GM23338 (cell line): Measurements from ENCODE around the gene PHACTR2. TPM values are rescaled to one million over a fixed set of nuclear protein-coding genes. Genes with fewer than 3 reads are reported as not detected.

Experiments
- ATAC-seq: fragments of 200-7000 bp; cut with Tn5 transposase; 3 replicates; pipeline ENCODE4 v1.9.1; 2020
- DNase-seq: peaks from one replicate; pipeline ENCODE4 v3.0.0-alpha.2; 2015; ENCODE audit warnings: low spot score
- H2AFZ ChIP-seq: fragments of 200-600 bp; sonication (generic); 2 replicates; pipeline ENCODE4 v1.8.0; 2016; ENCODE audit warnings: antibody characterized with exemption, mild to moderate bottlenecking, moderate library complexity
- H3F3A ChIP-seq: fragments of 200-600 bp; sonication (generic); replicated peaks from 2 replicates; pipeline ENCODE4 v1.8.0; 2017; ENCODE audit warnings: antibody characterized with exemption, mixed run types, low read depth
- H3K27ac ChIP-seq: fragments of 200-600 bp; sonication (generic); 2 replicates; pipeline ENCODE4 v1.6.1; 2016; ENCODE audit warnings: low read depth
- H3K27me3 ChIP-seq: fragments of 200-600 bp; sonication (generic); 2 replicates; pipeline ENCODE4 v1.8.0; 2016; ENCODE audit warnings: mild to moderate bottlenecking, mixed run types, moderate library complexity; ENCODE audit not compliant: insufficient read depth
- H3K36me3 ChIP-seq: fragments of 200-600 bp; sonication (generic); 2 replicates; pipeline ENCODE4 v1.8.0; 2016; ENCODE audit warnings: mild to moderate bottlenecking; ENCODE audit not compliant: insufficient read depth
- H3K4me1 ChIP-seq: fragments of 200-600 bp; sonication (generic); 2 replicates; pipeline ENCODE4 v1.8.0; 2016; ENCODE audit warnings: mild to moderate bottlenecking, moderate library complexity; ENCODE audit not compliant: insufficient read depth
- H3K4me2 ChIP-seq: fragments of 200-600 bp; sonication (generic); 2 replicates; pipeline ENCODE4 v1.7.1; 2017; ENCODE audit warnings: mixed run types
- H3K4me3 ChIP-seq: fragments of 200-600 bp; sonication (generic); 2 replicates; pipeline ENCODE4 v1.6.1; 2016; ENCODE audit warnings: mixed run types
- H3K79me2 ChIP-seq: fragments of 200-600 bp; sonication (generic); replicated peaks from 2 replicates; pipeline ENCODE4 v1.8.0; 2017; ENCODE audit warnings: mild to moderate bottlenecking; ENCODE audit not compliant: insufficient read depth
- H3K9me2 ChIP-seq: fragments of 200-600 bp; sonication (generic); 2 replicates; pipeline ENCODE4 v1.8.0; 2017; ENCODE audit not compliant: insufficient read depth
- H4K20me1 ChIP-seq: fragments of 200-600 bp; sonication (generic); replicated peaks from 2 replicates; pipeline ENCODE4 v1.8.0; 2017; ENCODE audit warnings: mild to moderate bottlenecking; ENCODE audit not compliant: insufficient read depth
- H3K27ac Mint-ChIP-seq: 2 replicates; pipeline ENCODE4 v1.8.0; 2020; ENCODE audit warnings: inconsistent platforms, mild to moderate bottlenecking, moderate library complexity, mixed read lengths
- H3K27me3 Mint-ChIP-seq: 3 replicates; pipeline ENCODE4 v1.8.0; 2022; ENCODE audit warnings: low read depth, mild to moderate bottlenecking, moderate library complexity, mixed read lengths, inconsistent platforms; ENCODE audit not compliant: insufficient read depth, poor library complexity
- H3K36me3 Mint-ChIP-seq: 3 replicates; pipeline ENCODE4 v1.8.0; 2021; ENCODE audit warnings: low read depth, mild to moderate bottlenecking, inconsistent platforms, moderate library complexity, mixed read lengths
- H3K4me1 Mint-ChIP-seq: 3 replicates; pipeline ENCODE4 v1.8.0; 2020; ENCODE audit warnings: mild to moderate bottlenecking, inconsistent platforms, mixed read lengths
- H3K4me3 Mint-ChIP-seq: 3 replicates; pipeline ENCODE4 v1.8.0; 2021; ENCODE audit warnings: moderate library complexity, mild to moderate bottlenecking, inconsistent platforms, mixed read lengths
- H3K9me3 Mint-ChIP-seq: 3 replicates; pipeline ENCODE4 v1.8.0; 2020; ENCODE audit warnings: moderate library complexity, mild to moderate bottlenecking, inconsistent platforms, mixed read lengths
- POLR2AphosphoS5 ChIP-seq: IDR thresholded peaks from 2 replicates; pipeline ENCODE4 v1.6.1; 2016; ENCODE audit warnings: antibody characterized with exemption, low read depth
- STAT1 ChIP-seq: IDR thresholded peaks from one replicate; pipeline ENCODE4 v1.6.1; 2016; ENCODE audit warnings: antibody characterized with exemption; ENCODE audit not compliant: unreplicated experiment
- polyA plus RNA-seq: library from polyadenylated mRNA; unstranded; fragments of >200 nt; fragmentation: Nextera tagmentation; extraction: Ambion mirVana; gene quantifications from 2 replicates; pipeline ENCODE4 v1.2.1, GENCODE V29; 2016
- total RNA-seq: library from RNA; depleted of rRNA; stranded (reverse); fragments of >200 nt; shearing (Covaris generic); gene quantifications from 2 replicates; pipeline ENCODE4 v1.2.3, GENCODE V29; 2014
- TF ChIP-seq, protein P1 (sequence below), 2 experiments: fragments of 200-600 bp in 1 of 2; sonication (generic) in 1 of 2; conservative IDR thresholded peaks; 2 replicates each; pipeline versions ENCODE4 v1.5.1 to v1.6.1; 2016 to 2017; ENCODE audit warnings: antibody characterized with exemption in 2 of 2, low read depth in 2 of 2, mild to moderate bottlenecking in 2 of 2, moderate library complexity in 1 of 2
- TF ChIP-seq, protein P2 (sequence below): IDR thresholded peaks from 2 replicates; pipeline ENCODE4 v1.6.1; 2016; ENCODE audit warnings: antibody characterized with exemption
- TF ChIP-seq, protein P3 (sequence below): fragments of 250-450 bp; sonication (Bioruptor Pico); IDR thresholded peaks from 2 replicates; pipeline ENCODE4 v1.5.0; 2020; ENCODE audit warnings: mild to moderate bottlenecking, moderate library complexity

The PHACTR2 gene
- total and polyA plus RNA-seq, 2 experiments from 2014 or later: 67.7 to 105 TPM

GRCh38 chr6:143698759-143699429 lies 21.1 kb downstream of the PHACTR2 start:
- TF ChIP-seq, protein P1, sequence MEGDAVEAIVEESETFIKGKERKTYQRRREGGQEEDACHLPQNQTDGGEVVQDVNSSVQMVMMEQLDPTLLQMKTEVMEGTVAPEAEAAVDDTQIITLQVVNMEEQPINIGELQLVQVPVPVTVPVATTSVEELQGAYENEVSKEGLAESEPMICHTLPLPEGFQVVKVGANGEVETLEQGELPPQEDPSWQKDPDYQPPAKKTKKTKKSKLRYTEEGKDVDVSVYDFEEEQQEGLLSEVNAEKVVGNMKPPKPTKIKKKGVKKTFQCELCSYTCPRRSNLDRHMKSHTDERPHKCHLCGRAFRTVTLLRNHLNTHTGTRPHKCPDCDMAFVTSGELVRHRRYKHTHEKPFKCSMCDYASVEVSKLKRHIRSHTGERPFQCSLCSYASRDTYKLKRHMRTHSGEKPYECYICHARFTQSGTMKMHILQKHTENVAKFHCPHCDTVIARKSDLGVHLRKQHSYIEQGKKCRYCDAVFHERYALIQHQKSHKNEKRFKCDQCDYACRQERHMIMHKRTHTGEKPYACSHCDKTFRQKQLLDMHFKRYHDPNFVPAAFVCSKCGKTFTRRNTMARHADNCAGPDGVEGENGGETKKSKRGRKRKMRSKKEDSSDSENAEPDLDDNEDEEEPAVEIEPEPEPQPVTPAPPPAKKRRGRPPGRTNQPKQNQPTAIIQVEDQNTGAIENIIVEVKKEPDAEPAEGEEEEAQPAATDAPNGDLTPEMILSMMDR (conservative IDR thresholded peaks at IDR 0.05; ENCODE audit: low read depth in 2 of 2): peak; percentile 69 to 83
- no peak for TF ChIP-seq POLR2AphosphoS5
- ATAC-seq (peak; percentile 92), DNase-seq (peak; percentile 88)
- H3K4me1 Mint-ChIP-seq: peaks cover 34% of the 10 kb centered on the region
- H3K36me3 Mint-ChIP-seq: peaks cover 13% of the 10 kb centered on the region; the same call in 2 of the 3 replicates
- no peaks in the 10 kb centered on the region for H3F3A ChIP-seq
- no peaks in the 10 kb centered on the region for H4K20me1 ChIP-seq
- H3K9me2 ChIP-seq: no peaks in the 10 kb centered on the region
- H3K9me3 Mint-ChIP-seq: no peaks in the 10 kb centered on the region
- H3K4me3 Mint-ChIP-seq: no peak overlapping the region
- no peaks in the 10 kb centered on the region for H3K27me3 ChIP-seq
- peaks cover 69% of the 10 kb centered on the region for H3K4me1 ChIP-seq
- H3K79me2 ChIP-seq: peaks cover 98% of the 10 kb centered on the region
- H3K27ac Mint-ChIP-seq: peak overlapping the region; percentile 10; the same call in 1 of the 2 replicates
- peaks cover 1% of the 10 kb centered on the region for H3K27me3 Mint-ChIP-seq
- H3K27ac ChIP-seq: no peak overlapping the region
- H3K36me3 ChIP-seq: no peaks in the 10 kb centered on the region
- H2AFZ ChIP-seq: no peak overlapping the region
- H3K4me3 ChIP-seq: no peak overlapping the region
- H3K4me2 ChIP-seq: 0 out of 2 replicates have a peak overlapping the region, but pooled peaks have one; percentile 19

- no peak overlapping the region for H3K4me3 Mint-ChIP-seq
These were observed 21.7 kb downstream of the PHACTR2 start for GRCh38 chr6:143699430-143699825.

More at GRCh38 chr6:143699430-143699825, 21.7 kb downstream of the PHACTR2 start:
- no peak overlapping the region for H3K27ac ChIP-seq
- H3K79me2 ChIP-seq: peaks cover 98% of the 10 kb centered on the region
- H3K9me3 Mint-ChIP-seq: no peaks in the 10 kb centered on the region
- H3K4me3 ChIP-seq: no peak overlapping the region
- no peaks in the 10 kb centered on the region for H4K20me1 ChIP-seq
- ATAC-seq (no peak), DNase-seq (no peak)
- H3K27me3 Mint-ChIP-seq: peaks cover 1% of the 10 kb centered on the region
- TF ChIP-seq, protein P2, sequence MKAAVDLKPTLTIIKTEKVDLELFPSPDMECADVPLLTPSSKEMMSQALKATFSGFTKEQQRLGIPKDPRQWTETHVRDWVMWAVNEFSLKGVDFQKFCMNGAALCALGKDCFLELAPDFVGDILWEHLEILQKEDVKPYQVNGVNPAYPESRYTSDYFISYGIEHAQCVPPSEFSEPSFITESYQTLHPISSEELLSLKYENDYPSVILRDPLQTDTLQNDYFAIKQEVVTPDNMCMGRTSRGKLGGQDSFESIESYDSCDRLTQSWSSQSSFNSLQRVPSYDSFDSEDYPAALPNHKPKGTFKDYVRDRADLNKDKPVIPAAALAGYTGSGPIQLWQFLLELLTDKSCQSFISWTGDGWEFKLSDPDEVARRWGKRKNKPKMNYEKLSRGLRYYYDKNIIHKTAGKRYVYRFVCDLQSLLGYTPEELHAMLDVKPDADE: no peak
- no peak for TF ChIP-seq STAT1
- TF ChIP-seq, protein P3, sequence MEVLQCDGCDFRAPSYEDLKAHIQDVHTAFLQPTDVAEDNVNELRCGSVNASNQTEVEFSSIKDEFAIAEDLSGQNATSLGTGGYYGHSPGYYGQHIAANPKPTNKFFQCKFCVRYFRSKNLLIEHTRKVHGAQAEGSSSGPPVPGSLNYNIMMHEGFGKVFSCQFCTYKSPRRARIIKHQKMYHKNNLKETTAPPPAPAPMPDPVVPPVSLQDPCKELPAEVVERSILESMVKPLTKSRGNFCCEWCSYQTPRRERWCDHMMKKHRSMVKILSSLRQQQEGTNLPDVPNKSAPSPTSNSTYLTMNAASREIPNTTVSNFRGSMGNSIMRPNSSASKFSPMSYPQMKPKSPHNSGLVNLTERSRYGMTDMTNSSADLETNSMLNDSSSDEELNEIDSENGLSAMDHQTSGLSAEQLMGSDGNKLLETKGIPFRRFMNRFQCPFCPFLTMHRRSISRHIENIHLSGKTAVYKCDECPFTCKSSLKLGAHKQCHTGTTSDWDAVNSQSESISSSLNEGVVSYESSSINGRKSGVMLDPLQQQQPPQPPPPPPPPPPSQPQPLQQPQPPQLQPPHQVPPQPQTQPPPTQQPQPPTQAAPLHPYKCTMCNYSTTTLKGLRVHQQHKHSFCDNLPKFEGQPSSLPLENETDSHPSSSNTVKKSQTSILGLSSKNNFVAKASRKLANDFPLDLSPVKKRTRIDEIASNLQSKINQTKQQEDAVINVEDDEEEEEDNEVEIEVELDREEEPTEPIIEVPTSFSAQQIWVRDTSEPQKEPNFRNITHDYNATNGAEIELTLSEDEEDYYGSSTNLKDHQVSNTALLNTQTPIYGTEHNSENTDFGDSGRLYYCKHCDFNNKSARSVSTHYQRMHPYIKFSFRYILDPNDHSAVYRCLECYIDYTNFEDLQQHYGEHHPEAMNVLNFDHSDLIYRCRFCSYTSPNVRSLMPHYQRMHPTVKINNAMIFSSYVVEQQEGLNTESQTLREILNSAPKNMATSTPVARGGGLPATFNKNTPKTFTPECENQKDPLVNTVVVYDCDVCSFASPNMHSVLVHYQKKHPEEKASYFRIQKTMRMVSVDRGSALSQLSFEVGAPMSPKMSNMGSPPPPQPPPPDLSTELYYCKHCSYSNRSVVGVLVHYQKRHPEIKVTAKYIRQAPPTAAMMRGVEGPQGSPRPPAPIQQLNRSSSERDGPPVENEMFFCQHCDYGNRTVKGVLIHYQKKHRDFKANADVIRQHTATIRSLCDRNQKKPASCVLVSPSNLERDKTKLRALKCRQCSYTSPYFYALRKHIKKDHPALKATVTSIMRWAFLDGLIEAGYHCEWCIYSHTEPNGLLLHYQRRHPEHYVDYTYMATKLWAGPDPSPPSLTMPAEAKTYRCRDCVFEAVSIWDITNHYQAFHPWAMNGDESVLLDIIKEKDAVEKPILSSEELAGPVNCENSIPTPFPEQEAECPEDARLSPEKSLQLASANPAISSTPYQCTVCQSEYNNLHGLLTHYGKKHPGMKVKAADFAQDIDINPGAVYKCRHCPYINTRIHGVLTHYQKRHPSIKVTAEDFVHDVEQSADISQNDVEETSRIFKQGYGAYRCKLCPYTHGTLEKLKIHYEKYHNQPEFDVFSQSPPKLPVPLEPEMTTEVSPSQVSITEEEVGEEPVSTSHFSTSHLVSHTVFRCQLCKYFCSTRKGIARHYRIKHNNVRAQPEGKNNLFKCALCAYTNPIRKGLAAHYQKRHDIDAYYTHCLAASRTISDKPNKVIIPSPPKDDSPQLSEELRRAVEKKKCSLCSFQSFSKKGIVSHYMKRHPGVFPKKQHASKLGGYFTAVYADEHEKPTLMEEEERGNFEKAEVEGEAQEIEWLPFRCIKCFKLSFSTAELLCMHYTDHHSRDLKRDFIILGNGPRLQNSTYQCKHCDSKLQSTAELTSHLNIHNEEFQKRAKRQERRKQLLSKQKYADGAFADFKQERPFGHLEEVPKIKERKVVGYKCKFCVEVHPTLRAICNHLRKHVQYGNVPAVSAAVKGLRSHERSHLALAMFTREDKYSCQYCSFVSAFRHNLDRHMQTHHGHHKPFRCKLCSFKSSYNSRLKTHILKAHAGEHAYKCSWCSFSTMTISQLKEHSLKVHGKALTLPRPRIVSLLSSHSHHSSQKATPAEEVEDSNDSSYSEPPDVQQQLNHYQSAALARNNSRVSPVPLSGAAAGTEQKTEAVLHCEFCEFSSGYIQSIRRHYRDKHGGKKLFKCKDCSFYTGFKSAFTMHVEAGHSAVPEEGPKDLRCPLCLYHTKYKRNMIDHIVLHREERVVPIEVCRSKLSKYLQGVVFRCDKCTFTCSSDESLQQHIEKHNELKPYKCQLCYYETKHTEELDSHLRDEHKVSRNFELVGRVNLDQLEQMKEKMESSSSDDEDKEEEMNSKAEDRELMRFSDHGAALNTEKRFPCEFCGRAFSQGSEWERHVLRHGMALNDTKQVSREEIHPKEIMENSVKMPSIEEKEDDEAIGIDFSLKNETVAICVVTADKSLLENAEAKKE (CRISPR knock-in tag): no peak
- TF ChIP-seq, protein P1 (conservative IDR thresholded peaks at IDR 0.05; ENCODE audit: low read depth in 2 of 2): no peak
- no peaks in the 10 kb centered on the region for H3K36me3 ChIP-seq
- no peak overlapping the region for H2AFZ ChIP-seq
- peaks cover 15% of the 10 kb centered on the region; the same call in 2 of the 3 replicates for H3K36me3 Mint-ChIP-seq
- peak overlapping the region; percentile 20; the same call in 1 of the 2 replicates for H3K27ac Mint-ChIP-seq
- H3K9me2 ChIP-seq: no peaks in the 10 kb centered on the region
- H3F3A ChIP-seq: no peaks in the 10 kb centered on the region
- H3K4me1 Mint-ChIP-seq: peaks cover 30% of the 10 kb centered on the region
- H3K4me1 ChIP-seq: peaks cover 65% of the 10 kb centered on the region
- H3K27me3 ChIP-seq: no peaks in the 10 kb centered on the region
- H3K4me2 ChIP-seq: no peak overlapping the region
